H4 (cell line): ENCODE measurements around the gene OR1J1. TPM values are rescaled to one million over a fixed set of nuclear protein-coding genes. Genes with fewer than 3 reads are reported as not detected.
A peak's percentile ranks its signal among the peaks of the same experiment; 100 is the strongest.

Experiments used
- DNase-seq: peaks from one replicate; pipeline ENCODE4 v3.0.0-alpha.2; 2015; ENCODE audit warnings: low spot score
- total RNA-seq: library from RNA; depleted of rRNA; stranded (reverse); fragments of >200 nt; shearing (Covaris generic); gene quantifications from 2 replicates; pipeline ENCODE4 v1.2.3, GENCODE V29; 2014; rRNA removed

The OR1J1 gene
- not detected in 2 replicates for total RNA-seq

GRCh38 chr9:122477826-122478225 is at the start of gene OR1J1:
Gene OR1J1 (minus strand): TSS chr9:122477926. CDS start chr9:122477926, 0 bp downstream.
- DNase-seq, result no peak

GRCh38 chr9:122527193-122527592 is 49.5 kb upstream of the OR1J1 start, which contains the start of gene OR1N1:
Gene OR1N1 (minus strand): TSS chr9:122527293. CDS start chr9:122527293, 0 bp downstream.
- no peak for DNase-seq

GRCh38 chr9:122526602-122527001 is 48.9 kb upstream of the OR1J1 start:
- DNase-seq, result no peak

- DNase-seq, result no peak
Observed at GRCh38 chr9:122519376-122519775, 41.6 kb upstream of the OR1J1 start.

- DNase-seq, result no peak
Observed at GRCh38 chr9:122518841-122519240, 41.1 kb upstream of the OR1J1 start, which contains the start of gene OR1J4. Gene OR1J4 (plus strand): TSS chr9:122519141. CDS start chr9:122519141, 0 bp downstream.

GRCh38 chr9:122518226-122518625 is 40.5 kb upstream of the OR1J1 start:
- DNase-seq, result no peak

GRCh38 chr9:122510502-122510901 is 32.8 kb upstream of the OR1J1 start, which contains the start of gene OR1J2:
Gene OR1J2 (plus strand): TSS chr9:122510802. CDS start chr9:122510802, 0 bp downstream.
- DNase-seq, result no peak

- DNase-seq, result no peak
Observed at GRCh38 chr9:122506964-122507363, 29.2 kb upstream of the OR1J1 start.

- DNase-seq, result peak; percentile 41
Observed at GRCh38 chr9:122498883-122499288, 21.2 kb upstream of the OR1J1 start.

- DNase-seq, result no peak
Observed at GRCh38 chr9:122479062-122479461, 1.3 kb upstream of the OR1J1 start.

GRCh38 chr9:122477346-122477745 is 380 bp downstream of the OR1J1 start:
- DNase-seq, result no peak

- no peak for DNase-seq
Observed at GRCh38 chr9:122475717-122476116, 2.0 kb downstream of the OR1J1 start.

GRCh38 chr9:122474561-122474960 is 3.2 kb downstream of the OR1J1 start:
- no peak for DNase-seq

- no peak for DNase-seq
Observed at GRCh38 chr9:122468735-122469134, 9.0 kb downstream of the OR1J1 start.

- no peak for DNase-seq
Observed at GRCh38 chr9:122466456-122466855, 11.3 kb downstream of the OR1J1 start.

GRCh38 chr9:122464633-122465567 is 12.8 kb downstream of the OR1J1 start:
- DNase-seq, result peak; percentile 84

GRCh38 chr9:122463828-122464632 is 13.7 kb downstream of the OR1J1 start:
- peak; percentile 73 for DNase-seq

- no peak for DNase-seq
Observed at GRCh38 chr9:122457787-122458186, 19.9 kb downstream of the OR1J1 start.

GRCh38 chr9:122456123-122456522 is 21.6 kb downstream of the OR1J1 start:
- no peak for DNase-seq

- no peak for DNase-seq
Observed at GRCh38 chr9:122453677-122454135, 24.0 kb downstream of the OR1J1 start.

GRCh38 chr9:122446819-122447484 is 30.8 kb downstream of the OR1J1 start:
- DNase-seq, result no peak
